Spleen (tissue), 11 donors: Measurements from ENCODE around the gene MAPK7. TPM values are rescaled to one million over a fixed set of nuclear protein-coding genes. Genes with fewer than 3 reads are reported as not detected.

Experiments used
- DNase-seq: peaks from one replicate; pipeline ENCODE4 v3.0.0-alpha.2; 2020
- H3K27ac ChIP-seq, 8 donors: fragments of 200-600 bp; sonication (generic) in 7 of 8; 1 replicate in 4 of 8; 2 replicates in 4 of 8; pipeline versions ENCODE4 v1.5.0 to v1.8.0; 2016 to 2021; ENCODE audit warnings: inconsistent platforms in 4 of 8, mild to moderate bottlenecking in 4 of 8, moderate library complexity in 1 of 8
- H3K27me3 ChIP-seq, 7 donors: fragments of 200-600 bp; sonication (generic) in 6 of 7; replicated peaks in 1 of 7; 1 replicate in 4 of 7; 2 replicates in 3 of 7; pipeline versions ENCODE4 v1.5.0 to v1.8.0; 2016 to 2021; ENCODE audit warnings: inconsistent platforms in 3 of 7, mild to moderate bottlenecking in 1 of 7
- H3K36me3 ChIP-seq, 6 donors: fragments of 200-600 bp; sonication (generic) in 5 of 6; 1 replicate in 4 of 6; 2 replicates in 2 of 6; pipeline versions ENCODE4 v1.5.0 to v1.8.0; 2016 to 2021; ENCODE audit warnings: inconsistent platforms in 2 of 6
- H3K4me1 ChIP-seq, 6 donors: fragments of 200-600 bp; sonication (generic) in 5 of 6; 1 replicate in 3 of 6; 2 replicates in 3 of 6; pipeline versions ENCODE4 v1.5.0 to v1.8.0; 2016 to 2021; ENCODE audit warnings: inconsistent platforms in 3 of 6
- H3K4me3 ChIP-seq, 8 donors: fragments of 200-600 bp; sonication (generic) in 7 of 8; 1 replicate in 4 of 8; 2 replicates in 4 of 8; pipeline versions ENCODE4 v1.5.0 to v1.8.0; 2016 to 2021; ENCODE audit warnings: inconsistent platforms in 4 of 8, mild to moderate bottlenecking in 4 of 8, moderate library complexity in 2 of 8
- H3K9me3 ChIP-seq, 8 donors: fragments of 200-600 bp; sonication (generic) in 7 of 8; 1 replicate in 4 of 8; 2 replicates in 4 of 8; pipeline versions ENCODE4 v1.5.0 to v1.8.0; 2016 to 2021; ENCODE audit warnings: inconsistent platforms in 4 of 8
- POLR2A ChIP-seq, 3 donors: fragments of 450-650 bp; IDR thresholded peaks; one replicate each; pipeline ENCODE4 v1.5.1; 2017; ENCODE audit warnings: antibody characterized with exemption in 3 of 3, mild to moderate bottlenecking in 1 of 3
- POLR2AphosphoS5 ChIP-seq, 3 donors: sonication (generic); formaldehyde crosslinking; IDR thresholded peaks; one replicate each; pipeline ENCODE4 v1.5.1; 2017; ENCODE audit warnings: antibody characterized with exemption in 3 of 3
- WGBS, 5 donors: extraction: QIAGEN DNeasy Blood & Tissue Kit in 3 of 5; methylation state at CpG; one replicate each; pipeline versions ENCODE4 v1.1.5 to v1.1.7; 2013 to 2018; 5-methylcytosine and 5-hydroxymethylcytosine counted together
- intact Hi-C: fragments of 100-400 bp; cut with DNase I; formaldehyde crosslinking; loops from one replicate; pipeline ENCODE4 v1.15.0; 2023; ENCODE audit warnings: low total_unique reads
- polyA plus RNA-seq, 3 donors: library from polyadenylated mRNA; stranded (reverse); fragments of 200-250 nt; gene quantifications; one replicate each; pipeline ENCODE4 v1.2.1, GENCODE V29; 2013
- total RNA-seq, 7 donors: library from RNA; depleted of rRNA in 3 of 7; stranded (reverse); fragments of >200 nt in 3 of 7; fragmentation: NEBNext Ultra II Directional in 4 of 7; extraction: Animal tissue kit (Norgen Biotek cat#: 25700) in 4 of 7; gene quantifications; one replicate each; pipeline versions ENCODE4 v1.1.0 to v1.2.1, GENCODE V29; 2016 to 2021
- TF ChIP-seq, protein P1 (sequence below), 11 experiments: fragments of 200-600 bp in 7 of 11; fragments of 450-650 bp in 4 of 11; sonication (generic) in 4 of 11; IDR thresholded peaks in 8 of 11; conservative IDR thresholded peaks in 3 of 11; 1 replicate in 7 of 11; 2 replicates in 4 of 11; pipeline versions ENCODE4 v1.4.0 to v1.8.0; 2016 to 2021; ENCODE audit warnings: antibody characterized with exemption in 11 of 11, inconsistent platforms in 4 of 11, mild to moderate bottlenecking in 1 of 11
- donor health status: healthy with polysubstance abuse.
- donor health status: DM: no; HTN: no; CAD: no; lungs with moderate emphysema.
- donor health status: DM: no; HTN: no; CAD: no.
- donor health status: Bipolar disorder and iron deficiency.
- donor health status: healthy.
- donor health status: DM: no; HTN: no; CAD: no.
- donor health status: DM: yes; HTN: yes; CAD: no.

The MAPK7 gene
- total and polyA plus RNA-seq, 10 donors = 5.7 to 56.2 (median 30.3) TPM

DNA sequence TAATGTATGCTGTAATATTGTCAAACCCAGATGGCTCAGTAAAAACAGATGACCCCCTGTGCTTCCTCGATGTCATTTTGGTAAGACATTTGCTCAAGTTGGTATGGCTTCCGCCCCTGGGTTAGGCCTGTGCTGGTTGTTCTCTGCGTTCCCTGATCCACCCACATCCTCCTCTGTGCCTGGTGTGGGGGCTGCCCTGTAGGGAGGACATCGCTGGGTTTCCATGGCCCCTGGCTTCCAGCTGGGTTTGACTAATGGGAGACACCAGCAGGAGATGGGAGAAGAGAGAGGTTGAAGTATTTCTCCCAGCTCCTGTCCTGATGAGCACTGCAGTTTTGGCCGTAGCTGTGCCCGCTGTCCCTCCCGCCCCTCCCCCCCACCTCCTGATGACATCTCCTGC lies 13.1 kb downstream of the MAPK7 start:
- H3K4me1 ChIP-seq = peaks cover 0 to 46% (median 18%) of the 10 kb centered on the region in 6 donors
- H3K27ac ChIP-seq = peak overlapping the region in 6 of 8 donors; percentile 2 to 59 (median 36)
- H3K36me3 ChIP-seq = no peaks in the 10 kb centered on the region
- intact Hi-C loops = no loop called here
- 66 to 88% (median 72%) methylated on average over 7 of the region's 7 CpGs for WGBS, 5 donors
- peaks cover 0 to 9% (median 0%) of the 10 kb centered on the region in 7 donors for H3K27me3 ChIP-seq
- DNase-seq = peak; percentile 63
- TF ChIP-seq POLR2A (IDR thresholded peaks at IDR 0.05) (no peak), POLR2AphosphoS5 (IDR thresholded peaks at IDR 0.05) (peak in 1 of 3 donors; percentile 62)
- no peaks in the 10 kb centered on the region for H3K9me3 ChIP-seq
- H3K4me3 ChIP-seq = no peak overlapping the region

DNA sequence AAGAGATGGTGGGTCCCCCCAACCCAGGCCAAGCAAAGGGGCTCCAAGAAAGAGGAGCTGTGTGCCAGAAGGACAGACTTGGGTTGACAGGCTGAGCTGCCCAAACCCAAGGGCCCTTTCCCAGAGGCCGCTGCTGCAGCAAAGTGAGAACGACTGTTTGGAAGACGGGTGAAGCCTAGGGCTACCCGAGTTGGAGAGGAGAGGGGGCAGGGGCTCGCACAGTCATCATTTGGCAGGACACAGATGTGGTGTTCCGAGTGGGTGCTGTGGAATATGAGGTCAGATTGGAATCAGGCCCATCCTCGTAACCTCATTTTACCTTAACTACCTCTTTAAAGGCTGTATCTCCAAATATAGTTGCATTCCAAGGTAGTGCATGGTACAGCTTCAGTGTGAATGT lies 14.0 kb downstream of the MAPK7 start:
- TF ChIP-seq POLR2A (IDR thresholded peaks at IDR 0.05) = no peak
- TF ChIP-seq, protein P1, sequence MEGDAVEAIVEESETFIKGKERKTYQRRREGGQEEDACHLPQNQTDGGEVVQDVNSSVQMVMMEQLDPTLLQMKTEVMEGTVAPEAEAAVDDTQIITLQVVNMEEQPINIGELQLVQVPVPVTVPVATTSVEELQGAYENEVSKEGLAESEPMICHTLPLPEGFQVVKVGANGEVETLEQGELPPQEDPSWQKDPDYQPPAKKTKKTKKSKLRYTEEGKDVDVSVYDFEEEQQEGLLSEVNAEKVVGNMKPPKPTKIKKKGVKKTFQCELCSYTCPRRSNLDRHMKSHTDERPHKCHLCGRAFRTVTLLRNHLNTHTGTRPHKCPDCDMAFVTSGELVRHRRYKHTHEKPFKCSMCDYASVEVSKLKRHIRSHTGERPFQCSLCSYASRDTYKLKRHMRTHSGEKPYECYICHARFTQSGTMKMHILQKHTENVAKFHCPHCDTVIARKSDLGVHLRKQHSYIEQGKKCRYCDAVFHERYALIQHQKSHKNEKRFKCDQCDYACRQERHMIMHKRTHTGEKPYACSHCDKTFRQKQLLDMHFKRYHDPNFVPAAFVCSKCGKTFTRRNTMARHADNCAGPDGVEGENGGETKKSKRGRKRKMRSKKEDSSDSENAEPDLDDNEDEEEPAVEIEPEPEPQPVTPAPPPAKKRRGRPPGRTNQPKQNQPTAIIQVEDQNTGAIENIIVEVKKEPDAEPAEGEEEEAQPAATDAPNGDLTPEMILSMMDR (IDR thresholded peaks at IDR 0.05 in 8 of 11, conservative IDR thresholded peaks at IDR 0.05 in 3 of 11) = no peak
- TF ChIP-seq POLR2AphosphoS5 (IDR thresholded peaks at IDR 0.05) = no peak

DNA sequence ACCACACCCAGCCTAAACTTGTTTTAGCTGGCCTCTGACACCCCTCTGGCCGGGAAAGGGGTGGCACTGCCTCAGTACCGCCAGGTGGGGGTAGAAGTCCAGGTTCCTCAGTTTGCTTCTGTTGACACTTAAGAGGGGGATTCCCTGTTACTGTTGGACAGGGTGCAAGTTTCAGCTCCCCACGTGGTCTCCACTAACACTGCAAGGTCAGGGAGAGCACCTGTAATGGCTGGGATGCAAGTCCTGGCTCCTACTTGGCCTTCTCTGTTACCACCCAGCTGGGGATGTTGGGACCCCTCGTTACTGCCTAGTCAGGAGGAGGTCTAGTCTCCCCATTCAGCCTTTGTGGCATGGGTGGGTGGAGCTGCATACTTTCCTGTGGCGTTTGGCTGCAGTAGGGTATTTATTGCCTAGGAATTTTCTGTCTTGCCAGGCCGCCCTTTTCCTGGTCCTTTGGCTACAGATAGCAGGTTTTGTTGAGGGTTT lies 19.3 kb downstream of the MAPK7 start:
- intact Hi-C loops = no loop called here
- WGBS, 5 donors = 52 to 86% (median 69%) methylated on average over 5 to 6 of the region's 6 CpGs
- TF ChIP-seq, protein P1 (IDR thresholded peaks at IDR 0.05 in 8 of 11, conservative IDR thresholded peaks at IDR 0.05 in 3 of 11) = peak in 2 of 11 experiments; percentile 12 to 15
- no peak for TF ChIP-seq POLR2A (IDR thresholded peaks at IDR 0.05)
- H3K27ac ChIP-seq = peak overlapping the region; percentile 7 to 84 (median 80)
- no peaks in the 10 kb centered on the region for H3K9me3 ChIP-seq
- H3K36me3 ChIP-seq = no peaks in the 10 kb centered on the region
- H3K4me3 ChIP-seq = no peak overlapping the region
- peak; percentile 27 for DNase-seq
- no peaks in the 10 kb centered on the region for H3K27me3 ChIP-seq
- peaks cover 0 to 48% (median 35%) of the 10 kb centered on the region in 6 donors for H3K4me1 ChIP-seq

More for the DNA sequence above, 14.0 kb downstream of the MAPK7 start:
- H3K9me3 ChIP-seq = no peaks in the 10 kb centered on the region
- no peak overlapping the region for H3K4me3 ChIP-seq
- WGBS, 5 donors = 84 to 92% (median 88%) methylated on average over 7 of the region's 7 CpGs
- no peak for DNase-seq
- H3K4me1 ChIP-seq = peaks cover 0 to 40% (median 10%) of the 10 kb centered on the region in 6 donors
- H3K27ac ChIP-seq = peak overlapping the region in 5 of 8 donors; percentile 2 to 59 (median 16)
- no peaks in the 10 kb centered on the region for H3K36me3 ChIP-seq
- peaks cover 0 to 2% (median 0%) of the 10 kb centered on the region in 7 donors for H3K27me3 ChIP-seq
- intact Hi-C loops = no loop called here

DNA sequence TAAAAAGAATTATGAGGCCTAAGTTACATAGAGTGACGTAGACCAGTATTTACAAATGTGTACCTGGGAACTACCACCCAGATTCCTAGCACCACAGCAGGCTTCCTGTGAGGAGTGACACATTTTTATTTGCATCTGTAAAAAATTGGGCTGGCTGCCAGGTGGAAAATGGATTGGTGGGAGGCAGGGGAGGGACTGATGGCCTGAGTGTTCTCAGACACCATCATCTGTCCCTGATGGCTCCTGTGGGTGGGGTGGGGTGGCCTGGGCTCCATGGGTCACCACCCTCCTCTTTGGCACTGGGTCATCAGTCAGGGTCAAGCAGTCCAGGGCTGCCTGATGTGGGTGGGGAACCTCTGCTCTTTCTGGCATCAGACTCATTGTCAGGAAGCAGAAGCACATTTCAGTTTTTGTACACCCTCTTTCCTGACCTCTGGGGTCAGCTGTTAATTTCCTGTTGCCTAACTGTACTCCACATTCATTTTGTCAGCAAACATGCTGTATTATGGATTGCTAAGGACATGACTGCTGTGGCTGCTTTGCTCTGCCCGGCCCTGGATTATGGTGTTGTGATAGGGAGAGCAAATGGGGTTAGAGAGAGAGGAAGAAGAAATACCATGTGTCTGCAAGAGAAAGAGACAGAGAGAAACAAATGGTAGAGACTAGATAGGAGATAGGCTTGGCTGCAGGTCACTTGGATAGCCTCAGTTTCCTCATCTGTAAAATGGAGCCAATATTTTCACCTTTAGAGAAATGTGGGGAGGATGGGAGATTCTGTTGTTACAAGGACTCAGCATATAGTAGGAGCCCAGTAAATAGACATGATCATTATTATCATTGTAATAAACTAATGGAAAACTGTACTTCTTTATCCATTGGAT lies 20.2 kb downstream of the MAPK7 start:
- intact Hi-C loops = no loop called here
- no peak overlapping the region for H3K4me3 ChIP-seq
- peak; percentile 81 for DNase-seq
- peak overlapping the region; percentile 38 to 84 (median 80) for H3K27ac ChIP-seq
- 29 to 48% (median 32%) methylated on average over 2 of the region's 2 CpGs for WGBS, 5 donors
- H3K36me3 ChIP-seq = no peaks in the 10 kb centered on the region
- H3K27me3 ChIP-seq = no peaks in the 10 kb centered on the region
- TF ChIP-seq, protein P1 (IDR thresholded peaks at IDR 0.05 in 8 of 11, conservative IDR thresholded peaks at IDR 0.05 in 3 of 11) = no peak
- TF ChIP-seq POLR2AphosphoS5 (IDR thresholded peaks at IDR 0.05) (peak; percentile 71 to 85 (median 80)), POLR2A (IDR thresholded peaks at IDR 0.05) (no peak)
- peaks cover 0 to 48% (median 35%) of the 10 kb centered on the region in 6 donors for H3K4me1 ChIP-seq
- H3K9me3 ChIP-seq = no peaks in the 10 kb centered on the region
